Measurements from ENCODE around the gene WASL.

GRCh38 chr7:123663200-123663599, 85.6 kb downstream of the WASL start:
- TF ChIP-seq POLR2AphosphoS5 (IDR thresholded peaks at IDR 0.05; ENCODE audit: low read depth, low read length) = no peak
- TF ChIP-seq POLR2A (IDR thresholded peaks at IDR 0.05; ENCODE audit: low read depth, low read length) = no peak
- no peak for TF ChIP-seq TAF1 (IDR thresholded peaks at IDR 0.05; ENCODE audit: borderline replicate concordance, low read depth, low read length)

Measured in GM12892 (cell line).